SK-N-MC (cell line): ENCODE results near the gene NR4A2.

Source experiments
- EZH2 ChIP-seq: fragments of 200-600 bp; sonication (generic); IDR thresholded peaks from one replicate; pipeline ENCODE4 v1.6.1; 2017; ENCODE audit warnings: antibody characterized with exemption
- FOXP2 ChIP-seq: optimal IDR thresholded peaks from 2 replicates; pipeline ENCODE3; 2011; ENCODE audit warnings: mild to moderate bottlenecking, moderate library complexity; ENCODE audit not compliant: insufficient read depth; ENCODE audit errors: extremely low read length, control extremely low read depth
- POLR2AphosphoS5 ChIP-seq: IDR thresholded peaks from 2 replicates; pipeline ENCODE4 v1.6.1; 2012; ENCODE audit warnings: mild to moderate bottlenecking, low read depth, low read length, borderline replicate concordance

DNA sequence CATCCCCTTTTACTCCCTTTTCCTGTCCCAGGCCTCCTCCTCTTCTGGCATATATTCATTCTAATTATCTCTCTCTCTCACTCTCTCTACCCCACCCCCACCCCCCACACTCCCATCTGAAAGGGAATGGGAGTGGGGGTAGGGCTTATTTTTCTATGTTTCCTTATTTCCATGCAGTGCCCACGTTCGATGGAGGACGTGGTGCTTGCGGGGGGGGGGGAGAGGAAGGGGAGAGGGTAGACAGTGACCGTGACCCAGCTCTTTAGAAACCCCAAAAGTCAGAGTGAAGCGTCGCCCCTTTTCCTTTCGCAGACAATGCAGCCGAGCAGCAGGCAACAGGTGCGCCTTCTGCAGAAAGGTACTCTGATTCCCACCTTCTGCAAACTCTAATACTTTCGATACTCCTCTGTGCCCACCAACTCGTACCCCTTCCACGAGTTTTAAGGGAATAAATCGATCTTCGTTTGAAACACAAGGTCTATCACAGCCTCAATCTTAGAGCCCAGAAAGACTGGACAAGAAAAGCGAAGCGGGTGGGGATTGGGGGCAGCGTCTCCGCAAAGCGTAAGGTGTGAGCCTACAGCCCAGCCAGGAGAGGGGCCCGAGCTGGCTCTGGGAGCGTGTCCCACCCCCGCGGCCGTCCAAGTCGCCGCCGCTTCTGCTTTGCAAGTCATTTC lies 891 bp upstream of the NR4A2 start:
- TF ChIP-seq EZH2 (no peak), FOXP2 (no peak), POLR2AphosphoS5 (no peak)
